Mesothelial cell of epicardium (in vitro differentiated cells): ENCODE measurements around the gene CSTB. TPM values are rescaled to one million over a fixed set of nuclear protein-coding genes. Genes with fewer than 3 reads are reported as not detected.

Experiments
- DNase-seq, 2 experiments: peaks; one replicate each; pipeline ENCODE4 v3.0.0; 2021; ENCODE audit warnings: low spot score in 2 of 2; ENCODE audit not compliant: unreplicated experiment in 2 of 2
- H3K27ac Mint-ChIP-seq: 2 replicates; pipeline ENCODE4 v1.8.0; 2021; ENCODE audit warnings: mixed read lengths
- H3K27me3 Mint-ChIP-seq: 2 replicates; pipeline ENCODE4 v1.8.0; 2021; ENCODE audit warnings: low read depth, mixed read lengths
- H3K36me3 Mint-ChIP-seq: 2 replicates; pipeline ENCODE4 v1.8.0; 2021; ENCODE audit warnings: mixed read lengths
- H3K4me1 Mint-ChIP-seq: 2 replicates; pipeline ENCODE4 v1.8.0; 2021; ENCODE audit warnings: mixed read lengths
- H3K4me3 Mint-ChIP-seq: 2 replicates; pipeline ENCODE4 v1.8.0; 2021; ENCODE audit warnings: mild to moderate bottlenecking, moderate library complexity, mixed read lengths
- H3K9me3 Mint-ChIP-seq: 2 replicates; pipeline ENCODE4 v1.8.0; 2021; ENCODE audit warnings: mixed read lengths
- total RNA-seq: library from RNA; stranded (reverse); gene quantifications from 3 replicates; pipeline ENCODE4 v1.2.1, GENCODE V29; 2021
- TF ChIP-seq, protein P1 (sequence below): fragments of 200-600 bp; sonication (generic); IDR thresholded peaks from one replicate; pipeline ENCODE4 v1.5.0; 2021; ENCODE audit warnings: antibody characterized with exemption; ENCODE audit not compliant: unreplicated experiment

CSTB gene
- total RNA-seq, 1 donor from 2014 or later, result 23.3 TPM

DNA sequence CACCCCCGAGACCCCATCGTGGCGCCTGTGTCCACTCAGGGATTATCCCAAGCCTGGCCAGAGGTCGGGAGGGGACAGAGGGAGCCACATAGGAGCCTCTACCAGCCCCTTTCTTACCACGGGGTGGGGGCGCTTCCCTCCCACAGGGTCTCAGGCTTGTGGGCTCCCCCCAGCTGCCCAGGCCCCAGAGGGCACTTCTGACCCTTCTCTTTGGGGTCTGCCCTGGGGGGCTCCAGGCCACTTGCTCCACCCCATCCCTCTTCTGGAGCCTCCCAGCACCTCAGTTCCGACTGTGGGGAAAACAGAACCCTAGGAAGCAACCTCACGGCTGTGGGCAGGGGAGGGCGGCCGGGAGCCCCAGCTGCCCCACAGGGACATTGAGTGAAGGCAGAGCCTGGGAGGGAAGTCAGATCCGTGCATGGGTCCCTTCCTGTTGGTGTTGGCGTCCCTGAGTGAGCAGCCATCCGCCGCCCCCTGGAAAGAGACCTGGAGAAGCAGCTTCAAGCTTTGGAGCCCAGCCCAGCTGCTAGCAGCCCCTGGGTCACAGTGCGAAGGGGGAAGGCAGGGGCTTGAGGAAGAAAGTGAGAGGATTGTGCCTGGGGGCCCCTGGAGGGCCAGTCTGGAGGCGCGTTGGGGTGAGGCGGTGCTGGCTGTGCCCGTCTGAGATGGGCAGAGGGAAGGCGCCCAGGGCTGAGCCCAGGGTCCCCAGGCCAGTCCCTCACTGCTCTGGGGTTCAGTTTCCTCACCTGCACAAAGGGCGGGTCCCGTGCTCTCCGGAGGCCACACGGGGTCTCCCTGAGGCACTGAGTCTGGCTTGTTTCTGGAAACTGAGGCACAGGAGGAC is 35.4 kb upstream of the CSTB start:
- no peak overlapping the region for H3K27ac Mint-ChIP-seq
- H3K9me3 Mint-ChIP-seq, result no peaks in the 10 kb centered on the region
- H3K27me3 Mint-ChIP-seq, result peaks cover 4% of the 10 kb centered on the region
- H3K4me3 Mint-ChIP-seq, result no peak overlapping the region
- TF ChIP-seq, protein P1, sequence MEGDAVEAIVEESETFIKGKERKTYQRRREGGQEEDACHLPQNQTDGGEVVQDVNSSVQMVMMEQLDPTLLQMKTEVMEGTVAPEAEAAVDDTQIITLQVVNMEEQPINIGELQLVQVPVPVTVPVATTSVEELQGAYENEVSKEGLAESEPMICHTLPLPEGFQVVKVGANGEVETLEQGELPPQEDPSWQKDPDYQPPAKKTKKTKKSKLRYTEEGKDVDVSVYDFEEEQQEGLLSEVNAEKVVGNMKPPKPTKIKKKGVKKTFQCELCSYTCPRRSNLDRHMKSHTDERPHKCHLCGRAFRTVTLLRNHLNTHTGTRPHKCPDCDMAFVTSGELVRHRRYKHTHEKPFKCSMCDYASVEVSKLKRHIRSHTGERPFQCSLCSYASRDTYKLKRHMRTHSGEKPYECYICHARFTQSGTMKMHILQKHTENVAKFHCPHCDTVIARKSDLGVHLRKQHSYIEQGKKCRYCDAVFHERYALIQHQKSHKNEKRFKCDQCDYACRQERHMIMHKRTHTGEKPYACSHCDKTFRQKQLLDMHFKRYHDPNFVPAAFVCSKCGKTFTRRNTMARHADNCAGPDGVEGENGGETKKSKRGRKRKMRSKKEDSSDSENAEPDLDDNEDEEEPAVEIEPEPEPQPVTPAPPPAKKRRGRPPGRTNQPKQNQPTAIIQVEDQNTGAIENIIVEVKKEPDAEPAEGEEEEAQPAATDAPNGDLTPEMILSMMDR, result no peak
- no peaks in the 10 kb centered on the region for H3K36me3 Mint-ChIP-seq
- peaks cover 11% of the 10 kb centered on the region for H3K4me1 Mint-ChIP-seq
- no peak for DNase-seq

DNA sequence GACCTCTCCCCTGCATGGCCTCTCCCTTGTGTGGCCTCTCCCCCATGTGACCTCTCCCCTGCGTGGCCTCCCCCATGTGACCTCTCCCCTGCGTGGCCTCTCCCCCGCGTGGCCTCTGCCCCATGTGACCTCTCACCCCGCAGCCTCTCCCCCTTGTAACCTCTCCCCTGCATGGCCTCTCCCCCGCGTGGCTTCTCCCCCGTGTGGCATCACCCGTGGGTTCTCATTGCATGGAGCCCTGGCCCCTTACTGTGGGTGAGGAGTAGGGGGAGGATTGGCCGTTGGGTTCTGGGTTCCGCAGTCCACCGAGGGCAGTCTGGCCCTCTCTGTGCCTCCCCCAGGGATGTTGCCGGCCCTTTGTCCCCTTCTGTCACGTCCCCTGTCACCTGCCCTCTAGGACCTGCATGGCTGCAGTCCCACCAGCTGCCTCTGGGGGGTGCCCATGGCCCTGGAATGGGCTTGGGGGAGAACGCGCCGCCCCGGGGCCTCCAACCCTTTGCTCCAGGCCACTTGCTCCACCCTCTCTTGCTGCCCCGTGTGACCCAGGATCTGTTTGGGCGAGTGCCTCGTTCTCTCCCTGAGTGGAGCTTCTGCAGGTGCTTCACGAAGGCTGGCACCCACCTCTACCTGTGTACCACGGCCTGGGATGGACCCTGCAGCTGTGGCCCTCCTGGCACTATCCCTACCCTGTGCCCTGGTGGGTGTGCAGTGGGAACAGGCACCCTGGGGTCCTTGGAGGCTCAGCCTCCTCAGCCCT is 34.6 kb upstream of the CSTB start:
- no peaks in the 10 kb centered on the region for H3K36me3 Mint-ChIP-seq
- H3K4me1 Mint-ChIP-seq, result peaks cover 11% of the 10 kb centered on the region
- TF ChIP-seq, protein P1, result peak; percentile 88
- DNase-seq, result peak; percentile 67 to 90
- no peak overlapping the region for H3K27ac Mint-ChIP-seq
- H3K27me3 Mint-ChIP-seq, result peaks cover 4% of the 10 kb centered on the region
- H3K4me3 Mint-ChIP-seq, result no peak overlapping the region
- H3K9me3 Mint-ChIP-seq, result no peaks in the 10 kb centered on the region

DNA sequence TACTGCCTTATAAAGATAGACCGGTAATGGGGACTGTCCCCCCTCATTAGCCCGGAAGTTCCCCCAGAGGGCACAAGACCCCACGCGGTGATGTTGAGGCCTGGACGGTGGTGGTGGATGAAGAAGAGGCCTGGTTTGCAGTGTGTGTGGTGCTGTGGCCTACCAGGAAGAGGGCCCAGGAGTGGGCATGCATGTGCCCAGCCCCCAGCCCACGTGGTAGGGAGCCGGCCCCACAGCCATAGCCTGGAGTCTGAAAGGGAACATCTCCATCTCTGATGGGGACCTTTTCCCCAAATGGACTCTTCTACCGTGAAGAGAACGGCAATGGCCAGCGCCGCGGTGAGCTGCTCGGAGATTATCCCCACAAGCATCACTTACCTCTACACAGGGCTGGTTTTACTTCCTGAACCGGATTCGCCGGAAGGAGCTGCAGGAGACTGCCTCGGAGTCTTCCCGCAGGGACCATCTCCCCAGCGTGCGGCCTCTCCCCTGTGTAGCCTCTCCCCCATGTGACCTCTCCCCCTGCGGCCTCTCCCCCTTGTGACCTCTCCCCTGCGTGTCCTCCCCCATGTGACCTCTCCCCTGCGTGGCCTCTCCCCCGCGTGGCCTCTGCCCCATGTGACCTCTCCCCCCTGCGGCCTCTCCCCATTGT is 33.9 kb upstream of the CSTB start:
- TF ChIP-seq, protein P1, result no peak
- Mint-ChIP-seq H3K9me3 (no peaks in the 10 kb centered on the region), H3K27ac (no peak overlapping the region), H3K27me3 (peaks cover 4% of the 10 kb centered on the region), H3K36me3 (no peaks in the 10 kb centered on the region), H3K4me1 (peaks cover 11% of the 10 kb centered on the region), H3K4me3 (no peak overlapping the region)
- no peak for DNase-seq

DNA sequence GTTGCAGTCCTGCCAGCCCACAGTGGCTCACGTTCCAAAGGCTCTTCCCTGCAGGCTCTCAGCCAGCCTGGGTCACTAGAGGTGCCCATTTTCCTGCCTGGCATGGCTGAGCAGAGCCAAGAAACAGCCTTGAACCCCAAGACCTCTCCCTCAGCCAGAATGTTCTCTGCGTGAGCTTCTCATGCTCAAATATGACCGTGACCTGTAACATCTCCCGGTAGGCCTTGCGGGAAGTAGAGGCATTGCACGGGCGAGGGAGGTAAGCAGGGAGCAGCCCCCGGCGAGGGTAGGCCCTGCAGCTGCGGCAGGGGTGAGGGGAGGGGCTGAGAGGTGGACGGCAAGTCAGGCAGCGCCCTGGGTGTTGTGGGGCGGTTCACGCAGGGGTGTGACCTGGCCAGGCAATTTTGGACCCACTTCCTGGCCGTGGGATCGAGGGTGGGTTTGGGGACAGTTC is 33.3 kb upstream of the CSTB start:
- H3K27ac Mint-ChIP-seq, result no peak overlapping the region
- H3K4me3 Mint-ChIP-seq, result no peak overlapping the region
- TF ChIP-seq, protein P1, result no peak
- no peaks in the 10 kb centered on the region for H3K36me3 Mint-ChIP-seq
- no peaks in the 10 kb centered on the region for H3K9me3 Mint-ChIP-seq
- H3K4me1 Mint-ChIP-seq, result peaks cover 7% of the 10 kb centered on the region
- DNase-seq, result no peak
- no peaks in the 10 kb centered on the region for H3K27me3 Mint-ChIP-seq

DNA sequence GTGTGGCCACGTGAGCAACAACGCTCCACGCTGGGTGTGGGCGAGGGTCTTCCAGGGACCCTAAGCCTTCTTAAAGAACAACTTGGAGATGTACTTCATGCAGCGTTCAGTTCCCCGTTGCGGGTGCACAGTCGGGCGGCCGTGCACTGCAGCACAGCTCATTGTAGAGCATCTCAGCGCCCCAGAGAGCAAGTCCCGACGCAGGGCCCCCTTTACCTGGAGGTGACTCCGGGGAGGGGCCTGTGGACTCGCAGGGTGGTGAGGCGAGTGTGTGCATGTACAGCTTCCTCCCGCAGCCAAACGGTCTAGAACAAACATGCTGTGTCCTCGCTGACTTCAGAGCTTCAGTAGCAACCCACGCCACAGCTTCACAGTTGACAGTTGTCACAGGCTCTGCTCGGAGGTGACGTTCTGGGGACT is 32.7 kb upstream of the CSTB start:
- no peak overlapping the region for H3K4me3 Mint-ChIP-seq
- H3K27me3 Mint-ChIP-seq, result no peaks in the 10 kb centered on the region
- DNase-seq, result no peak
- peaks cover 2% of the 10 kb centered on the region for H3K36me3 Mint-ChIP-seq
- H3K9me3 Mint-ChIP-seq, result no peaks in the 10 kb centered on the region
- no peak overlapping the region for H3K27ac Mint-ChIP-seq
- TF ChIP-seq, protein P1, result no peak
- H3K4me1 Mint-ChIP-seq, result peaks cover 7% of the 10 kb centered on the region
